ENCODE measurements around the gene PTX4.

PTX4 gene

GRCh38 chr16:1438229-1439057 is 50.3 kb downstream of the PTX4 start:
- H3K27ac ChIP-seq = no peak overlapping the region
- TF ChIP-seq, protein P1, sequence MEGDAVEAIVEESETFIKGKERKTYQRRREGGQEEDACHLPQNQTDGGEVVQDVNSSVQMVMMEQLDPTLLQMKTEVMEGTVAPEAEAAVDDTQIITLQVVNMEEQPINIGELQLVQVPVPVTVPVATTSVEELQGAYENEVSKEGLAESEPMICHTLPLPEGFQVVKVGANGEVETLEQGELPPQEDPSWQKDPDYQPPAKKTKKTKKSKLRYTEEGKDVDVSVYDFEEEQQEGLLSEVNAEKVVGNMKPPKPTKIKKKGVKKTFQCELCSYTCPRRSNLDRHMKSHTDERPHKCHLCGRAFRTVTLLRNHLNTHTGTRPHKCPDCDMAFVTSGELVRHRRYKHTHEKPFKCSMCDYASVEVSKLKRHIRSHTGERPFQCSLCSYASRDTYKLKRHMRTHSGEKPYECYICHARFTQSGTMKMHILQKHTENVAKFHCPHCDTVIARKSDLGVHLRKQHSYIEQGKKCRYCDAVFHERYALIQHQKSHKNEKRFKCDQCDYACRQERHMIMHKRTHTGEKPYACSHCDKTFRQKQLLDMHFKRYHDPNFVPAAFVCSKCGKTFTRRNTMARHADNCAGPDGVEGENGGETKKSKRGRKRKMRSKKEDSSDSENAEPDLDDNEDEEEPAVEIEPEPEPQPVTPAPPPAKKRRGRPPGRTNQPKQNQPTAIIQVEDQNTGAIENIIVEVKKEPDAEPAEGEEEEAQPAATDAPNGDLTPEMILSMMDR (IDR thresholded peaks at IDR 0.05) = no peak
- H3K4me3 ChIP-seq = no peak overlapping the region
- no peak for DNase-seq (ENCODE audit: low spot score)

DNA sequence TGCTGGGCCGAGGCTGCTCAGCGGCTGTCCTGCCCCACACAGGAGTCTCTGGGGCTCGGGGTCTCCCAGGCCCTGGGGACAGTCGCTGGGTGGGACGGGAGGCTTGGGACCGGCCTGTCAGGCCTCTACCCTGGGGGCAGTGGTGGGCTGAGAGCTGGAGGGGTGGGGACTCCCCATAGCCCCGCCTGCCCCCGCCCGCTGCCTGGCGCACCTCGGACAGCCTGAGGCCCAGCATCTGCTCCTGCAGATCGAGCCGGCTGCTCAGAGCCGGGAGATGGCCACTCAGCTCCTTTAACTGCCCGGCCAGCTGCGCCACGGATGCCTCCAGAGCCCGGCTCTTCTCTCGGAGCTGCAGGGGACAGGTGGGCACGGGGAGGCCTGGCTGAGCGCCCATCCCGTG is 51.1 kb downstream of the PTX4 start:
- TF ChIP-seq, protein P1 (IDR thresholded peaks at IDR 0.05) = no peak

GRCh38 chr16:1436731-1437355 is 51.9 kb downstream of the PTX4 start:
- no peak overlapping the region for H3K27ac ChIP-seq
- no peak overlapping the region for H3K4me3 ChIP-seq
- DNase-seq (ENCODE audit: low spot score) = no peak
- TF ChIP-seq, protein P1 (IDR thresholded peaks at IDR 0.05) = no peak

More for the DNA sequence above, 51.1 kb downstream of the PTX4 start:
- DNase-seq (ENCODE audit: low spot score) = no peak
- H3K4me3 ChIP-seq = no peak overlapping the region
- no peak overlapping the region for H3K27ac ChIP-seq

GRCh38 chr16:1435921-1436697 is 52.6 kb downstream of the PTX4 start:
- DNase-seq (ENCODE audit: low spot score) = no peak
- TF ChIP-seq, protein P1 (IDR thresholded peaks at IDR 0.05) = no peak
- no peak overlapping the region for H3K27ac ChIP-seq
- no peak overlapping the region for H3K4me3 ChIP-seq

Measured in coronary artery (tissue), 2 donors.